GM12892 (cell line): ENCODE results near the gene DNAAF9.
A peak's percentile ranks its signal among the peaks of the same experiment; 100 is the strongest.

ENCODE experiments used
- DNase-seq: peaks from one replicate; pipeline ENCODE4 v3.0.0; 2011; ENCODE audit not compliant: insufficient read length
- FAIRE-seq: peaks from 2 replicates; lab custom pipeline; 2011; peaks lifted over from hg19 to GRCh38; lab: Jason Lieb, UNC
- POLR2A ChIP-seq: IDR thresholded peaks from 2 replicates; pipeline ENCODE4 v1.6.1; 2011; ENCODE audit warnings: low read depth, low read length, control low read depth
- POLR2AphosphoS5 ChIP-seq: IDR thresholded peaks from 2 replicates; pipeline ENCODE4 v1.6.1; 2011; ENCODE audit warnings: low read depth, low read length, control low read depth
- TAF1 ChIP-seq: IDR thresholded peaks from 2 replicates; pipeline ENCODE4 v1.6.1; 2011; ENCODE audit warnings: low read depth, mild to moderate bottlenecking, control low read depth, low read length, borderline replicate concordance

DNAAF9 gene

DNA sequence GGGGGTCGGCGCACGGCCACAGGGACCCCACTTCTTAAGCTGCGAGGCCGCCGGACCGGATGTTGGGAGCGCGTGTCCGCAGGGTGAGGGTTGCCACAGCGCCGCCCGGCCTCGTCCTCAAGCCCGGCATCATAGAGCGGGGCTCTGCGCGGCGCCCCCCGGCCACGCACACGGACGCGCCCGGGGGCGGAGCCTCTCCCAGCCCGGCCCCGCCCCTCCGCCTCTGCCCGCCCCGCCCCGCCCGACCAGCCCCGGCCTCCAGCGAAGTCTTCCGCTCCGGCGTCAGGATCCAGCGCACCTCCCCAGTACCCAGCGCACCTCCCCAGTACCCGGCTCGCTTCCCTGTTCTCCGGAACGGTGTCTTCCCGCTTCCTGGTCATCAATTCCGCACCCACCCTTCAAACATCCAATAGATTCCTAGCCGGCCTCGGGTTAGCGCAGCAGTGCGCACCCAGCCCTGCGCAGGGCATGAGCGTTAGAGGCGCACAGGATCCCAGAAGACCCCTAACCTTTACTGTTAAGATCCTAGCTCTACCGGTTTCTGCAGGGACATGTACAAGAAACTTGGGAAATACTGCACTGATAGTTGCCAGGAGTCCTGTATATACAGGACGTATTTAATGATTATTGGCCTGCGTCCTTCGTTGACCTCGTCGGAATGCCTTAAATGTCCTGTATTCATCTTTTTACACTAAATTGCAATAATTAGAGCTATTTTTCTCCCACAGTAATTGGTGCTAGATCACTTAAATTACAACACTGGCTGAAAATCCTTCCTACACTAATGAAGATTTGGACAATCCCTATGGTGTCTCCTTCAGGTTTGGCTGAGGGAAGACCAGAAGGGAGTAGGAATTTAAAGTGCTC lies 535 bp upstream of the DNAAF9 start:
- TF ChIP-seq TAF1: no peak
- TF ChIP-seq POLR2A: no peak
- TF ChIP-seq POLR2AphosphoS5: no peak
- DNase-seq (peak; percentile 72), FAIRE-seq (peak; percentile 60)

DNA sequence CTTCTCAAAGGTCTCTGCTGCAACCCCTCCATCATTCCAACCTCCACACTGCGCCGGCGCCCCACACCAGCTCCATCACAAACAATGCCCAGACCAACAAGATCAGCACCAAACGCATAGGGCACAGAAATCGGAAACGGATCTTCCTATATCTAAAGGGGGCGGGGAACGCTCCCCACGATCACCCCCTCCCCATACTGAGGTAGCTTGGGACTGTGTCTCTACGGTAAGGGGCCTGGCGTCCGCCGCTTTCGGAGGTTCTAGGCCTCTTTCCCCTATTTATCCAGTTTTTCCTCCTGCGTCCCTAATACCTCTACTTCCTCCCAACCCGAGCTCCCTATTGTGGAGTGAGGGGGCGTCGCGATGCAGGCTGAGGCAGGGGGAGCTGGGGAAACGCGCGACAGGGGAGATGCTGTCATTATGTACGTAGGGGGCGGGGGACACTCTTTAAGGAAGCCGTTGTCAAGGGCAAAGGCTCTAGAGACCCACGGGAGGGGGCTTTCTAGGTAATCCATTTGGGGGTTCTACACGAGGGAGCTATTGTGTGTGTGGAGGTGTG lies 909 bp downstream of the DNAAF9 start:
- FAIRE-seq: no peak
- DNase-seq: no peak
- TF ChIP-seq POLR2AphosphoS5 (no peak), TAF1 (no peak), POLR2A (no peak)

DNA sequence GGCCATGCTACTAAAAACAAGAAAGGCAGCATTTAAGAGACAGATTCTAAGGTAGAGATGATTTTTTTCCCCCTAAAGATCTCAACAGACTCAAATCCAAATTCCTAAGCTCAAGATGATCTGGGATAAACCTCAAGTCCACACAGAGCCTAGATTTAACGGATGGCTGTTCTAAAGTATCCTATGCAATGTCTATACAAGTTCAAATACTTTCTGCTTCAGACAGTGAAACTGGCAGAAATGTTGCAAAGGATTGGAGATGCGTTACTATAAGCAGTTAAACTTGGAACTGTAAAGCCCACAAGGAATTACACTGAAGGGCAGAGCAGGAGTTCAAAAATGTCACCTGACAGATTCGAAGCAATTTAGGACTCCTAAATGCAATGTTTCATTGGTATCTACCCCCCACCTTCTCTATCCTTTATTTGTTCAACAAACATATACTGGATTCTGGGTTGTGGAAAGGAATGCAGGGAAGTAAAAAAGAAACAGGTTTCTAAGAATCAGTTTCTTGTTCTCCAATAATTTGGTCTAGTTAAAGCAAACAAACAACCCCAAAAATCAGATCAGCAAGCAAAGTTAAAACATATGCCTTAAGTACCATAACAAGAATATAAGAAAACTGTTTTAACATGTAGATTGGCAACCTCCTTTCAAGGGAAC lies 1.6 kb downstream of the DNAAF9 start:
- DNase-seq: no peak
- FAIRE-seq: no peak
- no peak for TF ChIP-seq TAF1
- no peak for TF ChIP-seq POLR2AphosphoS5
- TF ChIP-seq POLR2A: no peak

DNA sequence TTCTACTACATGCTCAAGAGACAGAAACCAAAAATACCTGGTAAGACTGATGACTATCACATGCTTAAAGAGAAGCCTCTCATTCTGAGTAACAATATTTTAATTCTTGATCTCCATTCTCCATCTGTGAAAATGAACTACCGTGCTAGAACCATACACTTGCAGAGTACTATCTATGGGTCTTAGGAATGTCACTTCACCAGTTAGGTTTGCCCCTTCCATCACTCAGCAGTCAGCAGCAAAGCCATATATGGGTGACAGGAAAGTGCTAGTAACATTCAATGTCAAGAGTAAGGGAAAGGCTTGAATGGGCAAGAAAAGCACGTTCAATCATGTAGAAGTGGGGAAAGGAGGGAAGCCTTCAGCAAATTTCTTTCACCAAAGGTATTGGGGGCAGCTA lies 2.3 kb downstream of the DNAAF9 start:
- FAIRE-seq: no peak
- DNase-seq: no peak
- TF ChIP-seq TAF1: no peak
- TF ChIP-seq POLR2A: no peak
- TF ChIP-seq POLR2AphosphoS5: no peak

DNA sequence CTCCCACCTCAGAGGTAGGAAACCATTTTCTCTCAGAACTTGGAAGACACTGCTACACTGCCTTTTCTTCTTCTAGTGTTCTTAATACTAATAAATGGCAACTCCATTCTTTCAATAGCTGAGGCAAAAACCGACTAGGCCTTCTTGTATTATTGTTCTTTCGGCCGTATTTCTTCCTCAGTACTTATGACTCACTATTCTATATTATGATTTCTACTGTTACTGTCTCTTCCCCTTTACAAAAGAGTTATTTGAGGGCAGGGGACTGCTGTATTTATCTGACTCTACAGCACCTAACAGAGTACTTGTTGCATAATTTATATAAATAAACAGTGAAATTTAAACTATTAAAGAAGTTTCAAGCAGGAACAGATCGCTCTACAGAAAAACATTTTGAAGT lies 3.1 kb downstream of the DNAAF9 start:
- FAIRE-seq: no peak
- no peak for DNase-seq
- no peak for TF ChIP-seq POLR2AphosphoS5
- TF ChIP-seq POLR2A: no peak
- TF ChIP-seq TAF1: no peak

DNA sequence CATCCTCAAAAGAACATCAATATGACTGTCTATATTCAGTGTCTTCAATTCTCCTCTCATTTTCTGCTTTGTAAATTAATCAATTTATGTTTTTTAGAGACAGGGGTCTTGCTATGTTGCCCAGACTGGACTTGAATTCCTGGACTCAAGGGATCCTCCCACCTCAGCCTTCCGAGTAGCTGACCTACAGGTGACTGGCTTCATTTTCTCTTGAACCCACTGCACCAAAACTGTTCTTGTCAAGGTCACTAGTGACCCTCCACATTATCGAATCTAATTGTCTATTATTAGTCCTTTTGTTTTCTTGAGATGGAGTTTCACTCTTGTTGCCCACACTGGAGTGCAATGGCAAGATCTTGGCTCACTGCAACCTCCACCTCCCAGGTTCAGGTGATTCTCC lies 3.7 kb downstream of the DNAAF9 start:
- TF ChIP-seq POLR2A (no peak), TAF1 (no peak), POLR2AphosphoS5 (no peak)
- FAIRE-seq (no peak), DNase-seq (no peak)

DNA sequence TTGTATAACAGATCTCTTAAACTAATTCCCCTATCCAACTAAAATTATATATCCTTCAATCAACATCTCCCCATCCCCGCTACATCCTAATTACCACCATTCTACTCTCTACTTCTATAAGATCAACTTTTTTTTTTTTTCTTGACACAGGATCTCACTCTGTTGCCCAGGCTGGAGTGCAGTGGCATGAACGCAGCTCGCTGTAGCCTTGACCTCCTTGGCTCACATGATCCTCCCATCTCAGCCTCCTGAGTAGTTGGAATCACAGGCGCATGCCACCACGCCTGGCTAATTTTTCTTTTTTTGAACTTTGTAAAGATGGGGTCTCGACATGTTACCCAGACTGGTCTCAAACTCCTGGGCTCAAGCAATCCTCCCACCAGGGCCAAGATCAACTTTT lies 5.0 kb downstream of the DNAAF9 start:
- no peak for TF ChIP-seq POLR2AphosphoS5
- no peak for DNase-seq
- FAIRE-seq: no peak

DNA sequence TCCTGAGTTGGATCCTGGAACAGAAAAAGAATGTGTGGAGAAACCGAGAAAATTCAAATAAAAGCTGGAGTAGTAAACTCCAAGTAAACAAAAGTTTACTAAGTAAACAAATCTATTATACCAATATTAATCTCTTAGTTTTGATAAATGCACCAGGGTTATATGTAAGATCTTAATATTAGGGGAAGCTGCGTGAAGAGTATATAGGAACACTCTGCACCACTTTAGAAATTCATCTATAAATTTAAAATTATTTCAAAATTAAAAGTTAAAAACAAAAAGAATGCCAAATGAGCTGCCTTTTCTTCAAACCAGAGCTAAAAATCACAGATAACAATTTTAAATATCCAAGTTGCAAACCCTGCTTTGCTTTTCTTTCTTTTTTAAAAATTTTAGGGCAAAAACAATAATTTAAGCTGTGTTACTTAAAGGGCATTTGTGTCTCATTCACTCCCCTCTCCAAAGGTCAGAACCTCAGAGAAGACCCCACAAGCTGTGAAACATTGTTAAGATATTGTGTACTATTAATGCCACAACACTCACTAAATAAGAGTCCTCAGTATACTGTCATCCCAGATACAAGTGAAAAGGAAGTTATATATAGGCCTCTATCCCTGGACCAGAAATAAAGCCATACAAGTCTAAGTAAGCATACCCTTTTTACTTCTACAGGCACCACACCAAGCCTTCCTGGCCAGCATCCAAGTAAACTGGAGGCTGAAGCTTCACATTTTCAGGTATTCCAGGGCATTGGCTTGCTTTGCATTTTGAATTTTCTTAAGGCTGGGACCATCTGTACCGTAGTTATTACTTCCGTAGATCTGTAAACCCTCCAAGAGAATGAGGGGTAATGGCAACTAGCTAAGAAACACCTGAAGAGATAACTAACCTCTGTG lies 7.0 kb downstream of the DNAAF9 start:
- TF ChIP-seq POLR2A (no peak), TAF1 (no peak), POLR2AphosphoS5 (no peak)
- FAIRE-seq (no peak), DNase-seq (no peak)

DNA sequence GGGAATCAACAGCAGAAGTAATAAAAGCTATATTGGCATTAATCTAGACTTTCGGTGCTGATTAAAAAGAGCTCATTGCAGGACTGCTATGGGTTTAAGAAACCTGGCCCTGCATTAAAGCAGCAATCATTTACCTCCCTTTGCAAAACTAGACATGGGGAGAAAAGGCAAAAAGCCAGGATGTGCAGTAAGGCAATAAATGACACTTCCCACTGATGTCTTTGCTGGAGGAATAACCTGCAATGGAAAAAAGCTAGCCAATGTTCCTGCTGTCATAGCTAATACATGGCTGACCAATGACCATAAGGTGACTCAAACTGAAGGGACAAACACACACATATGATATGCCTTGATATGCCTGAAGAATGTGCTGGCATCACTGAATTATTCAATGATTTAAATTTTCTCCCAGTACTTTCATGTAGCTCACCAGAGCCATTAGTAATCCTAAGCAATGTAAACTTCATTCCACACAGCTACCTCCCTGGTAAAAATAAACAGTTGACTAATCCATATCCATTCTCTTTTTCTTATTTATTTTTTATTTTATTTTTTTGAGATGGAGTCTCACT lies 8.7 kb downstream of the DNAAF9 start:
- no peak for FAIRE-seq
- no peak for DNase-seq
- TF ChIP-seq POLR2AphosphoS5 (no peak), POLR2A (no peak), TAF1 (no peak)

DNA sequence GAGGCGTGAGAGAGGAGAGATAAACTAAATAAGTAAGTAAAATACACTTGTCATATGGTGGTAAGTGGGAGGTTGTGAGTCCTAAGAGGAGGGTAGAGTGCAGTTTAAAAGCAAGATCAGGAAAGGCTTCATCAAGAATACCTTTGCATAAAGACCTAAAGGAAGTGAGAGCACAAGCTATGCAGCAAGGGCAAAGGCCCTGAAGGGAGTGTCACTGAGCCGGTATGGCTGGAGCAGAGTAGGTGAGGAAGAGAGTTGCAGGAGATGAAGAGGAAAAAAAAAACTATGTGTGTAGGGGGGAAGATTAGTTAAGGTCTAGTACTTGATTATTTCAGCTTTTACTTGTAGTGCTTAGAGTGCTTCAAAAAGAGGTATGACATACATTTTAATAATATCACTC lies 11.0 kb downstream of the DNAAF9 start:
- FAIRE-seq (no peak), DNase-seq (no peak)
- no peak for TF ChIP-seq TAF1
- no peak for TF ChIP-seq POLR2A
- no peak for TF ChIP-seq POLR2AphosphoS5

DNA sequence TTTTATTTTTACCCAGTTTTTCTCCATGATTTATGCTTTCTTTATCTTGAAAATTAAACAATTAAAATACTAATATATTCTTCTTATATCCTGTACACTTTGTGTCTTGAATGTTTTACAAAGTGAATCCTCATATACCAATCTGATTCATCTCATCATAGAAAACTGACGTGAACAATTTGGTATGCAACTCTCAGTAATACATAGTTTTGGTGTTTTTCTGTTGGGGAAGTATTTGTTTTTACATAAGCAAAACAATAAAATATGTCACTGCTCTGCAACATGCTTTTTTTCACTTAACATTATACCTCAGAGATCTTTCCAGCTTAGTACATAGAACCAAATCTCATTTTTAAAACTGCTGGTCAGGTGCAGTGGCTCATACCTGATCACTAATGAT lies 14.7 kb downstream of the DNAAF9 start:
- no peak for FAIRE-seq

More for the DNA sequence above, 14.7 kb downstream of the DNAAF9 start:
- no peak for DNase-seq
- TF ChIP-seq POLR2AphosphoS5 (no peak), TAF1 (no peak), POLR2A (no peak)
